Trophoblast cell (in vitro differentiated cells and primary cell): ENCODE measurements around the gene PIP5K1C.

ENCODE experiments used
- DNase-seq, 2 donors: peaks; one replicate each; pipeline ENCODE4 v3.0.0-alpha.2; 2016
- H2AFZ ChIP-seq: 2 replicates; pipeline ENCODE4 v1.6.1; 2013; ENCODE audit warnings: low read length, moderate library complexity, mild to moderate bottlenecking; ENCODE audit not compliant: insufficient read depth, poor library complexity
- H2AK5ac ChIP-seq: 2 replicates; pipeline ENCODE4 v1.6.1; 2013; ENCODE audit warnings: mild to moderate bottlenecking, low read length
- H2BK120ac ChIP-seq: 2 replicates; pipeline ENCODE4 v1.6.1; 2013; ENCODE audit warnings: low read length, mild to moderate bottlenecking, moderate library complexity; ENCODE audit not compliant: insufficient read depth, poor library complexity
- H2BK12ac ChIP-seq: 2 replicates; pipeline ENCODE4 v1.6.1; 2013; ENCODE audit warnings: mild to moderate bottlenecking, low read length, moderate library complexity
- H2BK5ac ChIP-seq: 2 replicates; pipeline ENCODE4 v1.6.1; 2013; ENCODE audit warnings: low read length, low read depth, moderate library complexity, mild to moderate bottlenecking; ENCODE audit not compliant: poor library complexity
- H3K14ac ChIP-seq: 2 replicates; pipeline ENCODE4 v1.6.1; 2013; ENCODE audit warnings: mild to moderate bottlenecking, low read length
- H3K18ac ChIP-seq: 2 replicates; pipeline ENCODE4 v1.6.1; 2013; ENCODE audit warnings: mild to moderate bottlenecking, low read length
- H3K23ac ChIP-seq: 2 replicates; pipeline ENCODE4 v1.6.1; 2013; ENCODE audit warnings: low read length
- H3K27ac ChIP-seq: 2 replicates; pipeline ENCODE4 v1.5.1; 2013; ENCODE audit warnings: low read depth, mild to moderate bottlenecking, inconsistent platforms, low read length, moderate library complexity
- H3K27me3 ChIP-seq: 2 replicates; pipeline ENCODE4 v1.6.1; 2013; ENCODE audit warnings: inconsistent platforms, mild to moderate bottlenecking, low read length, moderate library complexity; ENCODE audit not compliant: insufficient read depth
- H3K36me3 ChIP-seq, 2 experiments: 1 replicate in 1 of 2; 2 replicates in 1 of 2; pipeline ENCODE4 v1.6.1; 2013; ENCODE audit warnings: low read length in 2 of 2, mild to moderate bottlenecking in 2 of 2, moderate library complexity in 1 of 2; ENCODE audit not compliant: insufficient read depth in 2 of 2, control insufficient read depth in 1 of 2
- H3K4ac ChIP-seq: 2 replicates; pipeline ENCODE4 v1.6.1; 2013; ENCODE audit warnings: low read depth, mild to moderate bottlenecking, low read length, moderate library complexity
- H3K4me1 ChIP-seq, 2 experiments: 1 replicate in 1 of 2; 2 replicates in 1 of 2; pipeline ENCODE4 v1.6.1; 2013; ENCODE audit warnings: low read length in 2 of 2, mild to moderate bottlenecking in 2 of 2, moderate library complexity in 1 of 2; ENCODE audit not compliant: insufficient read depth in 2 of 2, control insufficient read depth in 1 of 2
- H3K4me2 ChIP-seq: 2 replicates; pipeline ENCODE4 v1.6.1; 2013; ENCODE audit warnings: inconsistent platforms, mild to moderate bottlenecking, low read length, moderate library complexity
- H3K4me3 ChIP-seq: 2 replicates; pipeline ENCODE4 v1.5.1; 2013; ENCODE audit warnings: mild to moderate bottlenecking, low read depth, low read length, inconsistent platforms
- H3K79me1 ChIP-seq: one replicate; pipeline ENCODE4 v1.6.1; 2013; ENCODE audit warnings: low read length
- H3K79me2 ChIP-seq: 2 replicates; pipeline ENCODE4 v1.6.1; 2013; ENCODE audit warnings: low read length, mild to moderate bottlenecking; ENCODE audit not compliant: control insufficient read depth, insufficient read depth, poor library complexity
- H3K9ac ChIP-seq: 2 replicates; pipeline ENCODE4 v1.6.1; 2013; ENCODE audit warnings: mild to moderate bottlenecking, low read length
- H3K9me3 ChIP-seq: 2 replicates; pipeline ENCODE4 v1.6.1; 2013; ENCODE audit warnings: low read depth, mild to moderate bottlenecking, control low read depth, inconsistent platforms, low read length; ENCODE audit not compliant: insufficient read depth
- H4K12ac ChIP-seq: 2 replicates; pipeline ENCODE4 v1.6.1; 2013; ENCODE audit warnings: low read depth, mild to moderate bottlenecking, low read length, moderate library complexity
- H4K8ac ChIP-seq: 2 replicates; pipeline ENCODE4 v1.6.1; 2013; ENCODE audit warnings: low read depth, mild to moderate bottlenecking, low read length, moderate library complexity
- H4K91ac ChIP-seq: one replicate; pipeline ENCODE4 v1.6.1; 2013; ENCODE audit warnings: low read depth, mild to moderate bottlenecking, low read length, moderate library complexity
- WGBS: extraction: QIAGEN DNeasy Blood & Tissue Kit; methylation state at CpG from one replicate; pipeline ENCODE4 v1.1.7; 2013; ENCODE audit warnings: missing lambda C conversion rate; ENCODE audit not compliant: insufficient read length, insufficient coverage; ENCODE audit errors: extremely low coverage; 5-methylcytosine and 5-hydroxymethylcytosine counted together

The PIP5K1C gene

DNA sequence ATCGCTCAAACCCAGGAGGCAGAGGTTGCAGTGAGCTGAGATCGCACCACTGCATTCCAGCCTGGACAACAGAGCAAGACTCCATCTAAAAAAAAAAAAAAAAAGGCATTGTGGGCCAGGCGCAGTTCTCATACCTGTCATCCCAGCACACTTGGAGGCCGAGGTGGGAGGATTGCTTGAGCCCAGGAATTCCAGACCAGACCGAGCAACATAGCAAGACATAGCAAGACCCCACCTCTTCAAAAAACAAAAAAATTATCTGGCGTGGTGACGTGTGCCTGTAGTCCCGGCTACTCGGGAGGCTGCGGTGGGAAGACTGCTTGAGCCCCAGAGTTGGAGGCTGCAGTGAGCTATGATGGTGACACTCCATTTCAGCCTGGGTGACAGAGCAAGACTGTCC is 18.0 kb downstream of the PIP5K1C start:
- no peak overlapping the region for H2AFZ ChIP-seq
- no peak overlapping the region for H4K12ac ChIP-seq
- H4K8ac ChIP-seq: no peak overlapping the region
- H3K18ac ChIP-seq: no peak overlapping the region
- H3K36me3 ChIP-seq: peaks cover 12 to 15% of the 10 kb centered on the region in 2 experiments
- peak; percentile 66 to 85 for DNase-seq
- peaks cover 10% of the 10 kb centered on the region for H3K9me3 ChIP-seq
- peaks cover 17% of the 10 kb centered on the region for H3K79me1 ChIP-seq
- H3K27me3 ChIP-seq: no peaks in the 10 kb centered on the region
- peak overlapping the region; percentile 61 for H2BK5ac ChIP-seq
- H2BK12ac ChIP-seq: no peak overlapping the region
- no peak overlapping the region for H4K91ac ChIP-seq
- H3K23ac ChIP-seq: no peak overlapping the region
- H2AK5ac ChIP-seq: no peak overlapping the region
- H3K14ac ChIP-seq: no peak overlapping the region
- H3K4me2 ChIP-seq: no peak overlapping the region
- no CpG with 5 or more reads among the region's 10 CpGs for WGBS
- H3K9ac ChIP-seq: no peak overlapping the region
- peaks cover 16 to 24% of the 10 kb centered on the region in 2 experiments for H3K4me1 ChIP-seq
- H2BK120ac ChIP-seq: no peak overlapping the region
- H3K4ac ChIP-seq: no peak overlapping the region
- H3K79me2 ChIP-seq: peaks cover 3% of the 10 kb centered on the region
- H3K4me3 ChIP-seq: no peak overlapping the region
- peak overlapping the region; percentile 46 for H3K27ac ChIP-seq

DNA sequence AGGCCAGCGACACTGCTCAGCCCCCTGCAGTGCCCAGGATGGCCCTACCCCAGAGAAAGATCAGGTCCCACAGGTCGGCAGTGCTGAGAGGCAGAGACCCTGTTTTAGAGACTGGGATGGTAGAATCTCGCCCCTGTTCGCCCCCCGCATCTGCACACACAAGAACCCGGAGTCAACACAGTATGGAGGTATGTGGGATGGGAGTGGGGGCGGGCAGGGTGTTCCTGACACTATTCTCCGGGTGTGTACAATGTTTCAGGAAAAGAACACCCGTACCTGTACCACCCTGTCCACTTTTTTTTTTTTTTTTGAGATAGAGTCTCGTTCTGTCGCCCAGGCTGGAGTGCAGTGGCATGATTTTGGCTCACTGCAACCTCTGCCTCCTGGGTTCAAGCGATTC is 19.3 kb downstream of the PIP5K1C start:
- peaks cover 17% of the 10 kb centered on the region for H3K79me1 ChIP-seq
- no peak overlapping the region for H4K12ac ChIP-seq
- H2AK5ac ChIP-seq: no peak overlapping the region
- H3K36me3 ChIP-seq: peaks cover 12 to 15% of the 10 kb centered on the region in 2 experiments
- no peak overlapping the region for H3K4me3 ChIP-seq
- H2BK12ac ChIP-seq: no peak overlapping the region
- peaks cover 3% of the 10 kb centered on the region for H3K79me2 ChIP-seq
- WGBS: no CpG with 5 or more reads among the region's 12 CpGs
- no peak overlapping the region for H2BK5ac ChIP-seq
- H3K9ac ChIP-seq: no peak overlapping the region
- no peak overlapping the region for H3K4ac ChIP-seq
- no peak overlapping the region for H2BK120ac ChIP-seq
- no peak overlapping the region for H4K8ac ChIP-seq
- DNase-seq: no peak
- peak overlapping the region; percentile 1 for H3K18ac ChIP-seq
- H3K14ac ChIP-seq: no peak overlapping the region
- no peak overlapping the region for H4K91ac ChIP-seq
- H3K4me2 ChIP-seq: no peak overlapping the region
- H3K23ac ChIP-seq: no peak overlapping the region
- peaks cover 15 to 23% of the 10 kb centered on the region in 2 experiments for H3K4me1 ChIP-seq
- H3K9me3 ChIP-seq: peaks cover 10% of the 10 kb centered on the region
- H2AFZ ChIP-seq: no peak overlapping the region
- H3K27ac ChIP-seq: no peak overlapping the region
- no peaks in the 10 kb centered on the region for H3K27me3 ChIP-seq

DNA sequence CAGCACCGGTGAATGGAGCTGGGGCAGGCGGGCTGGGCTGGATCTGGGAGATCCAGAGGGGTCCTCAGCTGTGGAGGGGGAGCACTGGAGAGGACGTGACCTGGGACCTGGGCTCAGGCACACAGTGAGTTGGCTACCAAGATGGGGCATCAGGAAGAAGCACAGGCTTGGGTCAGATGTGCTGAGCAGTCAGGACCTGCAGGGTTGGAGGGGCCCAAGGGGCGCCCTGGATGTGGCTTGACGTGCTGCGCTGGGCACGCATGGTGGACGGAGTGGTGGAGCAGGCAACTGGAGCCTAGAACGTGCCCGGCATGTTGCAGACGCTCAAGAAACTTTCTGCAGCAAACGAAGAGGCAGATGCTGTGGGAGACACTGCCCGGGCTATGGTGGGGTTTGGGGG is 20.7 kb downstream of the PIP5K1C start:
- Histone ChIP-seq H3K36me3 (peaks cover 11 to 13% of the 10 kb centered on the region in 2 experiments), H4K91ac (no peak overlapping the region), H3K4me2 (no peak overlapping the region)

DNA sequence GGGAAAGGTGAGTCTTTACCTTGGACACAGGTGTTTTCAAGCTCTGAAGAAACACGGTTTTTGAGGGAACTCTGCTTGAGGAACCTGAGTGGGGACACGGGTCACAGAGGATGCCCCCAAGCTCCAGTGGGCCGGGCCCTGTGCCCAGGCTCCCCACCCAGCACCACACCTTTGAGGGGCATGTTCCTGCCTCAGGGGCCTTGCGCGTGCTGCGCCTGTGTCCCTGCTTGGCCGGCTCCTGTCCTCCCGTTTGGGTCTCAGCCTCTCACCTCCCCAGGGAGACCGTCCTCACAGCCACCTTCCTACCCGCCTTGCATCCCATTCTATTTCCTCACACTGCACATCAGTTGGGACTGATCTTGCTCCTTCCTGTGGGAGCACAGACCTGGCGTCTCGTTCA is 21.1 kb downstream of the PIP5K1C start:
- Histone ChIP-seq H3K18ac (no peak overlapping the region), H3K36me3 (peaks cover 7 to 9% of the 10 kb centered on the region in 2 experiments), H3K27me3 (no peaks in the 10 kb centered on the region), H2BK120ac (no peak overlapping the region), H3K9me3 (peaks cover 5% of the 10 kb centered on the region), H3K23ac (no peak overlapping the region), H2AK5ac (no peak overlapping the region), H2BK12ac (no peak overlapping the region), H3K4me3 (no peak overlapping the region), H3K4ac (no peak overlapping the region), H3K79me2 (peaks cover 3% of the 10 kb centered on the region), H3K14ac (no peak overlapping the region), H4K91ac (no peak overlapping the region), H2BK5ac (no peak overlapping the region), H4K12ac (no peak overlapping the region), H3K79me1 (peaks cover 11% of the 10 kb centered on the region), H3K4me1 (peaks cover 15 to 19% of the 10 kb centered on the region in 2 experiments), H3K9ac (no peak overlapping the region), H3K4me2 (no peak overlapping the region), H2AFZ (no peak overlapping the region), H3K27ac (no peak overlapping the region), H4K8ac (no peak overlapping the region)
- DNase-seq: no peak
- WGBS: no CpG with 5 or more reads among the region's 12 CpGs

More for the DNA sequence above, 20.7 kb downstream of the PIP5K1C start:
- Histone ChIP-seq H3K27ac (no peak overlapping the region), H3K79me1 (peaks cover 16% of the 10 kb centered on the region), H4K8ac (no peak overlapping the region), H2AFZ (no peak overlapping the region), H2BK5ac (no peak overlapping the region), H3K4me1 (peaks cover 15 to 23% of the 10 kb centered on the region in 2 experiments), H3K14ac (no peak overlapping the region), H3K9ac (no peak overlapping the region), H3K23ac (no peak overlapping the region), H4K12ac (no peak overlapping the region), H2AK5ac (no peak overlapping the region), H3K79me2 (peaks cover 3% of the 10 kb centered on the region), H2BK12ac (no peak overlapping the region), H3K4me3 (no peak overlapping the region), H3K27me3 (no peaks in the 10 kb centered on the region), H2BK120ac (no peak overlapping the region), H3K9me3 (peaks cover 9% of the 10 kb centered on the region), H3K18ac (no peak overlapping the region), H3K4ac (no peak overlapping the region)
- WGBS: no CpG with 5 or more reads among the region's 13 CpGs
- no peak for DNase-seq
